Measurements from ENCODE around the gene DPYD.
A peak's percentile ranks its signal among the peaks of the same experiment; 100 is the strongest.

DPYD gene

DNA sequence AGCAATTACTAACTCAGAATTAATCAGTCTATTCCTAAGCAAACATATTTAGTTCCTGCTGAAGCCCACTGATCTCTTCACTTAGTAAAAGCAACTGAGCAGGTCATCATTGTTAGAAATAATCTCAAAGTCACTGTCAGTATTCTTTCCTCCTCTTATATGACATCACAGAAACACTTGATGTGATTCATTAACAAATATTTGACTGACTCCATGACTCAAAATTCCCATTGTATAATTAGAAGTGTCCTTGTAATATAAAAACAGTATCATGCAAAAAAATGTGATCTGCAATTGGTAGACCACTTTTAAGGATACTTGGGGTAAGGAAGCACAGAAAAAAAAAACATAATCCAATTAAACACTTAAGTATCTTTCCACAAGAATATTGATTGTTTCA, 194.4 kb downstream of the DPYD start:
- DNase-seq (ENCODE audit: insufficient read length, low spot score) = no peak
- TF ChIP-seq POU2F2 (IDR thresholded peaks at IDR 0.05; ENCODE audit: low read depth, low read length) (no peak), SPI1 (IDR thresholded peaks at IDR 0.05; ENCODE audit: low read depth, low read length) (no peak), TAF1 (IDR thresholded peaks at IDR 0.05; ENCODE audit: low read depth, low read length) (no peak), POLR2AphosphoS5 (IDR thresholded peaks at IDR 0.05; ENCODE audit: low read depth, low read length) (no peak), PAX5 (IDR thresholded peaks at IDR 0.05; ENCODE audit: insufficient read depth, low read length, severe bottlenecking) (no peak), POLR2A (IDR thresholded peaks at IDR 0.05; ENCODE audit: low read depth, low read length) (no peak)
- no peak for FAIRE-seq

DNA sequence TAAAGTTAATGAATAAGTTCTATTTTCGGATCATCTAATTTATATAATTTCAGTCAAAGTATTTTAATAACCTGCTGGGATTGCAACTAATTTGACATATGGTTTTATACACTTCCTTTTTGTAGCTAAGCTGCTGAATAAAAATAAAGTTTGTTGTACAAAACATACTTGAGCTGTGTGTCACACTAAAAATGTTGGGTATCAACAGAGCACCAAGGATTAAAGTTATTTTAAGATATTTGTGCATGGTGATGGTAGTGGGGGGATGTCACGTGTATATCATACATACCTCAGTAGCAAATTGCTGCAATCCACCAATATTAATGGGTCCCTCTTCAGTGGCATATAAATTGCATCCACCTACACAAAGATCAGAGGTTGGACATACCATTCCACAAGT, 199.6 kb downstream of the DPYD start:
- FAIRE-seq = no peak
- DNase-seq (ENCODE audit: insufficient read length, low spot score) = no peak
- TF ChIP-seq POU2F2 (IDR thresholded peaks at IDR 0.05; ENCODE audit: low read depth, low read length) (no peak), PAX5 (IDR thresholded peaks at IDR 0.05; ENCODE audit: insufficient read depth, low read length, severe bottlenecking) (no peak), TAF1 (IDR thresholded peaks at IDR 0.05; ENCODE audit: low read depth, low read length) (no peak), SPI1 (IDR thresholded peaks at IDR 0.05; ENCODE audit: low read depth, low read length) (no peak), POLR2A (IDR thresholded peaks at IDR 0.05; ENCODE audit: low read depth, low read length) (no peak), POLR2AphosphoS5 (IDR thresholded peaks at IDR 0.05; ENCODE audit: low read depth, low read length) (no peak)

DNA sequence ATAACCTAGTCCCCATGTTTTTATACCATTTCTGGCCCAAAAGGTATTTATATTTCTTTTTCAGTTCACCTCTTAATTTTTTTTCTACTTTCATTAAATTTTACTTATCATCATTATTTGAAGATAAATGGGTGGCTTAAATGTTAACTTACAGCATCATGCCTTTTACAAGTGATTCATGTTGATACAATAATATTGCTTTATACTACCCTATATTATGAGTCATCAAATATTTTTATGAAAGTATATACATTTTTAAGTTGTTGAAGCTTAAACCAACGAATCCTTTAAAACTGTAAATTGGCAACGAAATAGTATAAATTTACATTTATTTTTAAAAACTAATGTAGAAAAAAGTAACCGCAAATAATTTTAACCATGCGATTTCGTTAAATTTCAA, 207.9 kb downstream of the DPYD start:
- DNase-seq (ENCODE audit: insufficient read length, low spot score) (no peak), FAIRE-seq (no peak)
- TF ChIP-seq PAX5 (IDR thresholded peaks at IDR 0.05; ENCODE audit: insufficient read depth, low read length, severe bottlenecking) (no peak), POLR2AphosphoS5 (IDR thresholded peaks at IDR 0.05; ENCODE audit: low read depth, low read length) (no peak), SPI1 (IDR thresholded peaks at IDR 0.05; ENCODE audit: low read depth, low read length) (no peak), TAF1 (IDR thresholded peaks at IDR 0.05; ENCODE audit: low read depth, low read length) (no peak), POLR2A (IDR thresholded peaks at IDR 0.05; ENCODE audit: low read depth, low read length) (no peak), POU2F2 (IDR thresholded peaks at IDR 0.05; ENCODE audit: low read depth, low read length) (no peak)

DNA sequence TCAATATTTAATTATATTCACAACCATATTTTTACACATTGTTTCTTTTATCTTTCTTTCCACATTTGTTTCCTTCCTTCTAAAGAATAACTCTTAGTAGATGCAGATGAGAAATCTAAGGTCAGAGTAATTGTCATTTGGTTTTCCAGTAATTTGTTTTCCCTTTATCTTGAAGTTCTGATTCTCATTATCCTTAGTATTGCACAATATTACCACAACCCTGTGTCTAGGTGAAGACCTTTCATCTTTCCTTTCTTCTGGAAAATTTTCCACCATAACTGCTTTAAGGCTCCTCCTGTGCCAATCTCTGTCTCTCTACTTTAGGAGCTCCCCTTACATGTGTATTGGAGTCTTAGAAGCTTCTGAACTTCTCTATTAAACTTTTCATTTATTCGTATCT, 209.0 kb downstream of the DPYD start:
- no peak for FAIRE-seq
- TF ChIP-seq POU2F2 (IDR thresholded peaks at IDR 0.05; ENCODE audit: low read depth, low read length) (no peak), POLR2AphosphoS5 (IDR thresholded peaks at IDR 0.05; ENCODE audit: low read depth, low read length) (no peak), POLR2A (IDR thresholded peaks at IDR 0.05; ENCODE audit: low read depth, low read length) (no peak), TAF1 (IDR thresholded peaks at IDR 0.05; ENCODE audit: low read depth, low read length) (no peak), PAX5 (IDR thresholded peaks at IDR 0.05; ENCODE audit: insufficient read depth, low read length, severe bottlenecking) (no peak), SPI1 (IDR thresholded peaks at IDR 0.05; ENCODE audit: low read depth, low read length) (no peak)
- DNase-seq (ENCODE audit: insufficient read length, low spot score) = no peak

DNA sequence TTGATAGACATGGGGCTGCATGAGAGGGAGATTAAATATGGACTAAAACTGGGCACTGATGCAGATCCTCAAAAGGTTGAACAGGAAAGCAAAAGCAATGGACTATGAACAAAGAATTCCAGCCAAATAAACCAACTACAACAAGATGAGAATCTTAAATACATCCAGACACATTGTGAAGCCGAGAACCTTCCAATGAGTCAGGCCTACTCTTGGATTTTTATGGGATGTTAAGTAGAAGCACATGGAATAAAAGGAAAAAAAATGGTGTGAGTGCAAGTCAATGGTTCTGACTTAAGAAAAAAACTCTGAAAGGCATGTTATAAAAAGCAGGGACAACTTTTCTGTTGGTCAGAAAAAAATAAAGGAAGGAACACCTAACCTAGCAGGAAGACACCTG, 227.2 kb downstream of the DPYD start:
- no peak for TF ChIP-seq PAX5 (IDR thresholded peaks at IDR 0.05; ENCODE audit: insufficient read depth, low read length, severe bottlenecking)
- DNase-seq (ENCODE audit: insufficient read length, low spot score) = no peak
- no peak for FAIRE-seq

DNA sequence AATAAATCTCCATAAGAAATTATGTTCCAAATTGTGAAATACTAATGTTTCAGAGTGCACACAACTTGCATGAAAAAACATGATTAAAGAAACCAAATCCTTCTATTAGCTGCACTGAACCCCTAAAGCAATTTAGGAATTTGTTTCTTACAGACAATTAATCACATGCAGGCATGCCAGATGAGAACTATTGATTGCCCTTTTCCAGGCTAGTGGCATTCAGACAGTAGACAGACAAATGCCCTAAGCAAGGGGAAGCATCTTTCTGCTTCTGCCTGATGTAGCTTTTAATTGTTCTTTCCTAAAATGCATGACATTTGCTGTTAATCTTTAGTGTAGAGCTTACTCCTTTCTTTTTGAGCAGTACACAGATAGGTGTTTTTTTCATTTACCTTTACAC, 229.5 kb downstream of the DPYD start:
- DNase-seq (ENCODE audit: insufficient read length, low spot score) (no peak), FAIRE-seq (no peak)
- TF ChIP-seq SPI1 (IDR thresholded peaks at IDR 0.05; ENCODE audit: low read depth, low read length) (no peak), POLR2A (IDR thresholded peaks at IDR 0.05; ENCODE audit: low read depth, low read length) (no peak), PAX5 (IDR thresholded peaks at IDR 0.05; ENCODE audit: insufficient read depth, low read length, severe bottlenecking) (no peak), POLR2AphosphoS5 (IDR thresholded peaks at IDR 0.05; ENCODE audit: low read depth, low read length) (no peak), TAF1 (IDR thresholded peaks at IDR 0.05; ENCODE audit: low read depth, low read length) (no peak)

DNA sequence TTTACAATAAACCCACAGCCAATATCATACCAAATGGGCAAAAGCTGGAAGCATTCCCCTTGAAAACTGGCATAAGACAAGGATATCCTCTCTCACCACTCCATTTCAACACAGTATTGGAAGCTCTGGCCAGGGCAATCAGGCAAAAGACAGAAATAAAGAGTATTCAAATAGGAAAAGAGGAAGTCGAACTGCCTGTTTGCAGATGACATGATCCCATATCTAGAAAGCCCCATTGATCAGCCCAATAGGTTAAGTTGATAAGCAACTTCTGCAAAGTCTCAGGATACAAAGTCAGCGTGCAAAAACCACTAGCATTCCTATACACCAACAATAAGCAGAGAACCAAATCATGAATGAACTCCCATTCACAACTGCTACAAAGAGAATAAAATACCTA, 235.5 kb downstream of the DPYD start:
- TF ChIP-seq PAX5 (IDR thresholded peaks at IDR 0.05; ENCODE audit: insufficient read depth, low read length, severe bottlenecking) (no peak), POU2F2 (IDR thresholded peaks at IDR 0.05; ENCODE audit: low read depth, low read length) (no peak), TAF1 (IDR thresholded peaks at IDR 0.05; ENCODE audit: low read depth, low read length) (no peak), SPI1 (IDR thresholded peaks at IDR 0.05; ENCODE audit: low read depth, low read length) (peak; percentile 31; the same call in 1 of the 2 replicates), POLR2A (IDR thresholded peaks at IDR 0.05; ENCODE audit: low read depth, low read length) (no peak)
- FAIRE-seq = no peak
- no peak for DNase-seq (ENCODE audit: insufficient read length, low spot score)

DNA sequence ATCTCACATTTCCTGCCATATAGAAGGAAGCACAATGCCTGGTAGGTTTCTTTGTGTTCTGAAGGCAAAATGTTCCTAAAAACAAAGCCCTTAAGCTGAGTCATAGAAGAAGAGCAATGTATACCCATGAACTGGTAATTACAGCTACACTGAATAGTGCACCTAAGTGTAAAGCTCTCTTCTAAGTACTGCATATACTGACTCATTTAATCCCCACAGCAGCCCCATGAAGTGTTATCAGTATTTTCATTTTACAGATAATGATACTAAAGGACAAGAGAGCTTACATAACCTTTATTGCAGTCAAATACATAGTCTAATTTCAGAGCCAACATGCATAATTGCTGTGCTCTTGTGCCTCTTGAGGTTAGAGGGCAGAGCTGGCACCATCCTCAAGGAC, 239.9 kb downstream of the DPYD start:
- DNase-seq (ENCODE audit: insufficient read length, low spot score) (no peak), FAIRE-seq (no peak)
- TF ChIP-seq POLR2AphosphoS5 (IDR thresholded peaks at IDR 0.05; ENCODE audit: low read depth, low read length) = no peak
- no peak for TF ChIP-seq SPI1 (IDR thresholded peaks at IDR 0.05; ENCODE audit: low read depth, low read length)
- no peak for TF ChIP-seq TAF1 (IDR thresholded peaks at IDR 0.05; ENCODE audit: low read depth, low read length)
- TF ChIP-seq POLR2A (IDR thresholded peaks at IDR 0.05; ENCODE audit: low read depth, low read length) = no peak
- TF ChIP-seq PAX5 (IDR thresholded peaks at IDR 0.05; ENCODE audit: insufficient read depth, low read length, severe bottlenecking) = no peak
- TF ChIP-seq POU2F2 (IDR thresholded peaks at IDR 0.05; ENCODE audit: low read depth, low read length) = no peak

DNA sequence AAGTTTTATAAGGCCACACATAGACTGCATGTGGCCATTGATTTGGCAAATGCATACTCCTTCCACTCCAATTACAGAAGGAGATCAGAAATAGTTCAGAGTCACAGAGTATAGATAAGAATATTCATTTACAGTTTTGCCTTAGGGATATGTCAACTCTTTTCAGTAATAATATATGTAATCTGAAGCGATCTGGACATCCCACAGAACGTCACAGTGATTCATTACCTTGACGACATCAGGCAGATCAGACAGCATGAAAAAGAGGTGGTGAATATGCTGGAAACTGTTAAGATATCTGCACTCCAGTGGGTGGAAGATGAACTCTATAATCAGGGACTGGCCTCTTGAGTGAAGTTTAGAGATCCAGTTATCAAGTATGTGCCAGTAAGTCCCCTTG, 240.4 kb downstream of the DPYD start:
- TF ChIP-seq POLR2A (IDR thresholded peaks at IDR 0.05; ENCODE audit: low read depth, low read length) (no peak), POLR2AphosphoS5 (IDR thresholded peaks at IDR 0.05; ENCODE audit: low read depth, low read length) (no peak), PAX5 (IDR thresholded peaks at IDR 0.05; ENCODE audit: insufficient read depth, low read length, severe bottlenecking) (no peak), POU2F2 (IDR thresholded peaks at IDR 0.05; ENCODE audit: low read depth, low read length) (no peak), SPI1 (IDR thresholded peaks at IDR 0.05; ENCODE audit: low read depth, low read length) (no peak), TAF1 (IDR thresholded peaks at IDR 0.05; ENCODE audit: low read depth, low read length) (no peak)
- DNase-seq (ENCODE audit: insufficient read length, low spot score) (no peak), FAIRE-seq (no peak)

DNA sequence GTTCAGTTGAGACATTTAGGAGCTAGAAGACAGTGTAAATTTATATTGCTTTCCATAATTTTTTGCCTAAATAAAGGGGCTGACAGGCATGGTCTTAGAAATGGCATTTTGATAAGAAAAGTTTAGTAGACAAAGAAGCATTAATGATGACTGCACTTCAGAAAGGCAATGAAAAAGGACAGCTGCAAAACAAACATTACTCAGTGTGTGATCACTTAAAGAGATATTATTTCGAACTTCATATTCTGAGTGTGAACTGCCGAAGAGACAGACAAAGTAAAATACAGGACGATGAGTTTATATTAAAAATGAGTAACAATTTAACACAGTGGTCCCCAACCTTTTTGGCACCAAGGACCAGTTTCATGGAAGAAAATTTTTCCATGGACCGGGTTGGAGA, 243.1 kb downstream of the DPYD start:
- DNase-seq (ENCODE audit: insufficient read length, low spot score) (no peak), FAIRE-seq (no peak)
- TF ChIP-seq POLR2A (IDR thresholded peaks at IDR 0.05; ENCODE audit: low read depth, low read length) = no peak
- no peak for TF ChIP-seq PAX5 (IDR thresholded peaks at IDR 0.05; ENCODE audit: insufficient read depth, low read length, severe bottlenecking)
- TF ChIP-seq POLR2AphosphoS5 (IDR thresholded peaks at IDR 0.05; ENCODE audit: low read depth, low read length) = no peak
- no peak for TF ChIP-seq POU2F2 (IDR thresholded peaks at IDR 0.05; ENCODE audit: low read depth, low read length)
- no peak for TF ChIP-seq SPI1 (IDR thresholded peaks at IDR 0.05; ENCODE audit: low read depth, low read length)
- TF ChIP-seq TAF1 (IDR thresholded peaks at IDR 0.05; ENCODE audit: low read depth, low read length) = no peak
